Fibroblast of lung (primary cell): Measurements from ENCODE around the gene MTMR6. TPM values are rescaled to one million over a fixed set of nuclear protein-coding genes. Genes with fewer than 3 reads are reported as not detected.
A peak's percentile ranks its signal among the peaks of the same experiment; 100 is the strongest.

ENCODE experiments used
- DNase-seq, 2 donors: peaks; one replicate each; pipeline versions ENCODE4 v3.0.0 to v3.0.0-alpha.2; 2010; ENCODE audit warnings: low read depth in 2 of 2
- H2AFZ ChIP-seq: 2 replicates; pipeline ENCODE4 v1.5.1; 2012; ENCODE audit warnings: low read length, control low read depth, inconsistent platforms
- H3K27ac ChIP-seq: 2 replicates; pipeline ENCODE4 v1.5.1; 2011; ENCODE audit warnings: low read length, control low read depth; ENCODE audit not compliant: insufficient read depth
- H3K27me3 ChIP-seq: 2 replicates; pipeline ENCODE4 v1.5.1; 2011; ENCODE audit warnings: mild to moderate bottlenecking, low read length; ENCODE audit not compliant: control insufficient read depth, insufficient read depth
- H3K36me3 ChIP-seq: 2 replicates; pipeline ENCODE4 v1.5.1; 2011; ENCODE audit warnings: low read length; ENCODE audit not compliant: control insufficient read depth, insufficient read depth
- H3K4me1 ChIP-seq: 2 replicates; pipeline ENCODE4 v1.5.1; 2011; ENCODE audit warnings: low read length; ENCODE audit not compliant: control insufficient read depth, insufficient read depth; ENCODE audit errors: extremely low read depth
- H3K4me2 ChIP-seq: 2 replicates; pipeline ENCODE4 v1.5.1; 2011; ENCODE audit warnings: low read length, control low read depth; ENCODE audit not compliant: insufficient read depth; ENCODE audit errors: extremely low read depth
- H3K4me3 ChIP-seq, 4 experiments: fragments of 200-600 bp in 1 of 4; sonication (generic) in 1 of 4; replicated peaks in 1 of 4; 2 replicates each; pipeline ENCODE4 v1.5.1; 2011 to 2016; ENCODE audit warnings: low read length in 4 of 4, low read depth in 3 of 4, mild to moderate bottlenecking in 3 of 4, control low read depth in 2 of 4, inconsistent platforms in 1 of 4, mixed read lengths in 1 of 4; ENCODE audit not compliant: insufficient read depth in 1 of 4; ENCODE audit errors: control extremely low read depth in 1 of 4
- H3K79me2 ChIP-seq: 2 replicates; pipeline ENCODE4 v1.5.1; 2012; ENCODE audit warnings: mild to moderate bottlenecking, low read length, inconsistent platforms; ENCODE audit not compliant: control insufficient read depth, insufficient read depth
- H3K9ac ChIP-seq: 2 replicates; pipeline ENCODE4 v1.5.1; 2011; ENCODE audit warnings: mild to moderate bottlenecking, low read length, control low read depth; ENCODE audit not compliant: insufficient read depth
- H3K9me3 ChIP-seq: 2 replicates; pipeline ENCODE4 v1.5.1; 2012; ENCODE audit warnings: low read depth, low read length; ENCODE audit not compliant: control insufficient read depth, insufficient read depth
- H4K20me1 ChIP-seq: 2 replicates; pipeline ENCODE4 v1.5.1; 2011; ENCODE audit warnings: low read length; ENCODE audit not compliant: control insufficient read depth, insufficient read depth; ENCODE audit errors: extremely low read depth
- CTCF ChIP-seq, 2 donors: IDR thresholded peaks in 1 of 2; conservative IDR thresholded peaks in 1 of 2; 1 replicate in 1 of 2; 2 replicates in 1 of 2; pipeline ENCODE4 v1.5.1; 2011 to 2012; ENCODE audit warnings: low read length in 2 of 2, control low read depth in 1 of 2, inconsistent platforms in 1 of 2, low read depth in 1 of 2, mild to moderate bottlenecking in 1 of 2
- EZH2 ChIP-seq: IDR thresholded peaks from 2 replicates; pipeline ENCODE4 v1.5.1; 2012; ENCODE audit warnings: low read length, control low read depth, mild to moderate bottlenecking; ENCODE audit errors: missing control alignments
- polyA plus RNA-seq, 2 donors: library from polyadenylated mRNA; depleted of rRNA in 1 of 2; stranded (reverse) in 1 of 2; unstranded in 1 of 2; fragments of >200 nt; gene quantifications; 2 replicates each; pipeline ENCODE4 v1.2.1, GENCODE V29; 2011 to 2012; ENCODE audit warnings: missing spikeins in 1 of 2
- total RNA-seq: library from RNA; depleted of rRNA; stranded (reverse); fragments of >200 nt; gene quantifications from 2 replicates; pipeline ENCODE4 v1.2.1, GENCODE V29; 2014

Gene MTMR6
- total and polyA plus RNA-seq, 2 donors (not counting 1 experiment from before 2014, with no cell fraction given), result 20.7 to 22.5 TPM

DNA sequence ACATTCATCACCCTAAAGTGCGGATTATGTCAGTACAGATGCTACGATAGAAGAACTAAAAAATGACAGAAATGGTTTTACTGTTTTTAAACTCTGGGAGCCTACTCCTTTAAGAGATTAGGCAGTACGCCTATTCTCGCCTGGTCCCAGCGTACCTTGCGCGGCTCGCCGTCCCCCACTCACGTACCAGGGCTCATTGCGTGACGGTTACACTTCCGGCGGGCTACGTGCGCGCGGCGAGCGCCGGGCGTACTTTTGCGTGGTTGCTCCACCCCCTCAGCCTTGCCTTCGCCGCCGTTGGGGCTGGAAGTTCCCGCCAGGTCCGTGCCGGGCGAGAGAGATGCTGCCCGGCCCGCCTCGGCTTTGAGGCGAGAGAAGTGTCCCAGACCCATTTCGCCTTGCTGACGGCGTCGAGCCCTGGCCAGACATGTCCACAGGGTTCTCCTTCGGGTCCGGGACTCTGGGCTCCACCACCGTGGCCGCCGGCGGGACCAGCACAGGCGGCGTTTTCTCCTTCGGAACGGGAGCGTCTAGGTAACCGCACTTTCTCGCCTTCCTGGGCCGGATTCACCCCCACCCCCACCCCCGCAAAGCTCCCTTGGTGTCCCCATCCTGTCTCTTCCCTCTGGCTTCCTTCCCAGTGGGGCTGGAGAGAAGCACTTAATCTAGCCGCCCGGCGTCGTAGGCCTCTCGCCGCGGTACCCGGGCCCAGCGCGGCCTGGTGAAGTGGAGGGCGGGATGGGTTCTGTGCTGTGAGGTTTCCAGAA, 14.2 kb upstream of the MTMR6 start, which contains the start of gene NUP58:
Gene NUP58, plus strand, starts transcription at position 279 of the 767 bp plus-strand sequence. Its CDS starts 149 bp downstream, at position 428.
- Histone ChIP-seq H3K4me3 (peak within 1 kb of the TSS; percentile 68 to 95 (median 86)), H3K9me3 (no peaks in the 10 kb centered on the region), H4K20me1 (no peaks in the 10 kb centered on the region), H3K79me2 (peaks cover 48% of the 10 kb centered on the region), H3K4me1 (no peaks in the 10 kb centered on the region), H3K9ac (peak within 1 kb of the TSS; percentile 95), H3K27ac (peak within 1 kb of the TSS; percentile 98), H2AFZ (peak within 1 kb of the TSS; percentile 85), H3K27me3 (no peaks in the 10 kb centered on the region), H3K4me2 (peak within 1 kb of the TSS; percentile 91), H3K36me3 (peaks cover 2% of the 10 kb centered on the region)
- TF ChIP-seq CTCF (conservative IDR thresholded peaks at IDR 0.05 in 1 of 2, IDR thresholded peaks at IDR 0.05 in 1 of 2; ENCODE audit: low read depth in 1 of 2, low read length in 2 of 2) (no peak), EZH2 (no peak)
- peak; percentile 94 to 95 for DNase-seq

- Histone ChIP-seq H3K9me3 (no peaks in the 10 kb centered on the region), H3K4me3 (peak overlapping the region in 3 of 4 experiments; percentile 31 to 84 (median 68)), H3K36me3 (peaks cover 2% of the 10 kb centered on the region), H3K79me2 (peaks cover 43% of the 10 kb centered on the region), H4K20me1 (no peaks in the 10 kb centered on the region), H3K27ac (peak overlapping the region; percentile 98), H3K4me2 (peak overlapping the region; percentile 61), H3K27me3 (peaks cover 3% of the 10 kb centered on the region), H2AFZ (peak overlapping the region; percentile 85), H3K4me1 (no peaks in the 10 kb centered on the region), H3K9ac (no peak overlapping the region)
- DNase-seq, result no peak
- TF ChIP-seq CTCF (conservative IDR thresholded peaks at IDR 0.05 in 1 of 2, IDR thresholded peaks at IDR 0.05 in 1 of 2; ENCODE audit: low read depth in 1 of 2, low read length in 2 of 2), result no peak
- no peak for TF ChIP-seq EZH2
Observed at GRCh38 chr13:25300861-25301346, 13.6 kb upstream of the MTMR6 start.

- Histone ChIP-seq H3K27ac (no peak overlapping the region), H2AFZ (no peak overlapping the region), H3K4me2 (no peak overlapping the region), H3K9ac (no peak overlapping the region), H3K27me3 (peaks cover 11% of the 10 kb centered on the region), H3K36me3 (no peaks in the 10 kb centered on the region), H4K20me1 (no peaks in the 10 kb centered on the region), H3K9me3 (no peaks in the 10 kb centered on the region), H3K4me1 (no peaks in the 10 kb centered on the region), H3K4me3 (no peak overlapping the region), H3K79me2 (no peaks in the 10 kb centered on the region)
- TF ChIP-seq EZH2 (no peak), CTCF (conservative IDR thresholded peaks at IDR 0.05 in 1 of 2, IDR thresholded peaks at IDR 0.05 in 1 of 2; ENCODE audit: low read depth in 1 of 2, low read length in 2 of 2) (no peak)
- no peak for DNase-seq
Observed at GRCh38 chr13:25295701-25296100, 8.4 kb upstream of the MTMR6 start.
